Measurements from ENCODE around the gene PEBP1.

The PEBP1 gene

GRCh38 chr12:118120579-118121363 lies 15.2 kb upstream of the PEBP1 start:
- TF ChIP-seq GATA2 (IDR thresholded peaks at IDR 0.05; ENCODE audit: low read depth, low read length) (no peak), GATA3 (IDR thresholded peaks at IDR 0.05; ENCODE audit: low read depth, low read length) (no peak)

GRCh38 chr12:118122264-118122663 lies 13.7 kb upstream of the PEBP1 start:
- no peak for TF ChIP-seq GATA3 (IDR thresholded peaks at IDR 0.05; ENCODE audit: low read depth, low read length)
- no peak for TF ChIP-seq GATA2 (IDR thresholded peaks at IDR 0.05; ENCODE audit: low read depth, low read length)

- TF ChIP-seq GATA3 (IDR thresholded peaks at IDR 0.05; ENCODE audit: low read depth, low read length): no peak
These were observed 11.5 kb upstream of the PEBP1 start for GRCh38 chr12:118124333-118124874.

GRCh38 chr12:118125743-118126118 lies 10.2 kb upstream of the PEBP1 start:
- TF ChIP-seq GATA3 (IDR thresholded peaks at IDR 0.05; ENCODE audit: low read depth, low read length) (no peak), GATA2 (IDR thresholded peaks at IDR 0.05; ENCODE audit: low read depth, low read length) (no peak)

GRCh38 chr12:118126119-118126757 lies 9.7 kb upstream of the PEBP1 start:
- no peak for TF ChIP-seq GATA2 (IDR thresholded peaks at IDR 0.05; ENCODE audit: low read depth, low read length)
- TF ChIP-seq GATA3 (IDR thresholded peaks at IDR 0.05; ENCODE audit: low read depth, low read length): no peak

GRCh38 chr12:118127867-118128266 lies 8.1 kb upstream of the PEBP1 start:
- TF ChIP-seq GATA2 (IDR thresholded peaks at IDR 0.05; ENCODE audit: low read depth, low read length) (no peak), GATA3 (IDR thresholded peaks at IDR 0.05; ENCODE audit: low read depth, low read length) (no peak)

- no peak for TF ChIP-seq GATA3 (IDR thresholded peaks at IDR 0.05; ENCODE audit: low read depth, low read length)
These were observed 657 bp downstream of the PEBP1 start for GRCh38 chr12:118136559-118137003.

- TF ChIP-seq GATA2 (IDR thresholded peaks at IDR 0.05; ENCODE audit: low read depth, low read length) (no peak), GATA3 (IDR thresholded peaks at IDR 0.05; ENCODE audit: low read depth, low read length) (no peak)
These were observed 1.3 kb downstream of the PEBP1 start for GRCh38 chr12:118137148-118137678.

GRCh38 chr12:118140825-118141224 lies 4.9 kb downstream of the PEBP1 start:
- no peak for TF ChIP-seq GATA3 (IDR thresholded peaks at IDR 0.05; ENCODE audit: low read depth, low read length)
- no peak for TF ChIP-seq GATA2 (IDR thresholded peaks at IDR 0.05; ENCODE audit: low read depth, low read length)

- TF ChIP-seq GATA3 (IDR thresholded peaks at IDR 0.05; ENCODE audit: low read depth, low read length) (no peak), GATA2 (IDR thresholded peaks at IDR 0.05; ENCODE audit: low read depth, low read length) (no peak)
These were observed 8.6 kb downstream of the PEBP1 start for GRCh38 chr12:118144499-118144898.

- TF ChIP-seq GATA2 (IDR thresholded peaks at IDR 0.05; ENCODE audit: low read depth, low read length) (no peak), GATA3 (IDR thresholded peaks at IDR 0.05; ENCODE audit: low read depth, low read length) (no peak)
These were observed 9.3 kb downstream of the PEBP1 start for GRCh38 chr12:118145113-118145797.

- TF ChIP-seq GATA3 (IDR thresholded peaks at IDR 0.05; ENCODE audit: low read depth, low read length) (no peak), GATA2 (IDR thresholded peaks at IDR 0.05; ENCODE audit: low read depth, low read length) (no peak)
These were observed 9.9 kb downstream of the PEBP1 start for GRCh38 chr12:118145798-118146156.

- no peak for TF ChIP-seq GATA3 (IDR thresholded peaks at IDR 0.05; ENCODE audit: low read depth, low read length)
- TF ChIP-seq GATA2 (IDR thresholded peaks at IDR 0.05; ENCODE audit: low read depth, low read length): no peak
These were observed 12.4 kb downstream of the PEBP1 start for GRCh38 chr12:118148287-118148686.

- TF ChIP-seq GATA3 (IDR thresholded peaks at IDR 0.05; ENCODE audit: low read depth, low read length) (no peak), GATA2 (IDR thresholded peaks at IDR 0.05; ENCODE audit: low read depth, low read length) (no peak)
These were observed 14.7 kb downstream of the PEBP1 start for GRCh38 chr12:118150625-118151024.
